Memory B cell (primary cell): ENCODE data around the gene SPEF2.

Source experiments
- ATAC-seq: fragments of 150-1000 bp; cut with Tn5 transposase; 2 replicates; pipeline ENCODE4 v1.10.0; 2021; ENCODE audit warnings: low read depth, mild to moderate bottlenecking, moderate library complexity
- DNase-seq, 2 donors: peaks; one replicate each; pipeline ENCODE4 v3.0.0; 2022; ENCODE audit warnings: low spot score in 2 of 2
- H3K27ac Mint-ChIP-seq: one replicate; pipeline ENCODE4 v1.8.0; 2022; ENCODE audit warnings: mild to moderate bottlenecking, moderate library complexity, mixed read lengths
- H3K27me3 Mint-ChIP-seq: one replicate; pipeline ENCODE4 v1.8.0; 2022; ENCODE audit warnings: mixed read lengths
- H3K36me3 Mint-ChIP-seq: one replicate; pipeline ENCODE4 v1.8.0; 2022; ENCODE audit warnings: mild to moderate bottlenecking, mixed read lengths
- H3K4me1 Mint-ChIP-seq: one replicate; pipeline ENCODE4 v1.8.0; 2022; ENCODE audit warnings: mixed read lengths
- H3K4me3 Mint-ChIP-seq: one replicate; pipeline ENCODE4 v1.8.0; 2022; ENCODE audit warnings: mild to moderate bottlenecking, moderate library complexity, mixed read lengths
- H3K9me3 Mint-ChIP-seq: one replicate; pipeline ENCODE4 v1.8.0; 2022; ENCODE audit warnings: mixed read lengths

SPEF2 gene

DNA sequence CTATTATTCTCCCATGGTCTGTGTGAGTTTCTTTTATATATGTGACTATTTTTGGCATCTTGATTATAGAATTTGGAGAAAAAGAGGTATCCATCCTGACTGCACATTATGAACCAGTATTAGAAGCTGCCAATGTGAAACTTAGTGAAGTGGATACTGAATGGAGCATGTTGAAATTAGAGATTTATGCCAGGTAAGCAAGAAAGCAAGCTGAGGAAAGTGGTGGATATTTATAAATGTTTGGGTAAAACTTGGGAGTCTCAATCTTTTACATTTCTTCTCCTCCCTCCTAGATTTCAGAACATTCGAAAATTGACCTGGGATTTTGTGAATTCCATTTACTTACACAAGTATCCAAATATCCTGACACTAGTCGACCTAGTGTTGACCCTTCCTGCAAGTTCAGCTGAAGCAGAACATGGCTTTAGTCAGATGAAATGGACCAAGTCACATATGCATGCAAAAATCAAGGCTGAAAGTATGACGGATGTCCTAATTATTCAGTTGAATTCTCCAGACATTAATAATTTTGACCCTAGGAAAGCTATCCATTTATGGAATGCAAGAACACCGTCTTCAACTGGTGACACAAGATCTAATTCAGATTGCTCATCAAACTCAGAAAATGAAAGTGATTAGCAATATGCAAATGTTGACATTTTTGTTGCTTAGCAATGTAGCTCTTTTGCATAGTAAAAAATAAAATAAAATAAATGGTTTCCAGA, 172.2 kb downstream of the SPEF2 start:
- ATAC-seq = no peak
- H3K27ac Mint-ChIP-seq = no peak overlapping the region
- H3K4me1 Mint-ChIP-seq = peaks cover 2% of the 10 kb centered on the region

DNA sequence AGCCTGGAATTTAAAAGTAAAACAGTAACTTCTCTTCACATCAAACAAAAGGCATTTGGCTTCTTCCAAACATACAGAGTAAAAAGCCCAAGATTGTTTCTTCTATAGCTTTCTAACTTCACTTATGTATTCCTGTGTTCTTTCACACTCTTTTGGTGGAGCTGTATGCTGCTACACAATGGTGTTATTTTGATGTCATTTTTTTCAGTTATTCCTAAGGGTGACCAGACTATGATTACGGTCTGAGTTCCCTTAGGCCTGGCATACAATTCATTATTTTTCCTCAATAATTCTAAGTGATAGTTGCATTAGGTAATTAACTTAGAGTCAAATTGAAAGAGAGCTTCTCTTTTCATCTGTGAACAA, 172.8 kb downstream of the SPEF2 start:
- peaks cover 2% of the 10 kb centered on the region for H3K27me3 Mint-ChIP-seq
- no peak overlapping the region for H3K4me3 Mint-ChIP-seq
- no peak overlapping the region for H3K27ac Mint-ChIP-seq
- ATAC-seq = no peak
- no peak for DNase-seq
- H3K36me3 Mint-ChIP-seq = no peaks in the 10 kb centered on the region
- H3K9me3 Mint-ChIP-seq = no peaks in the 10 kb centered on the region
- peaks cover 2% of the 10 kb centered on the region for H3K4me1 Mint-ChIP-seq

More for the DNA sequence above, 172.2 kb downstream of the SPEF2 start:
- peaks cover 2% of the 10 kb centered on the region for H3K27me3 Mint-ChIP-seq
- no peaks in the 10 kb centered on the region for H3K9me3 Mint-ChIP-seq
- no peaks in the 10 kb centered on the region for H3K36me3 Mint-ChIP-seq
- no peak for DNase-seq
- H3K4me3 Mint-ChIP-seq = no peak overlapping the region

DNA sequence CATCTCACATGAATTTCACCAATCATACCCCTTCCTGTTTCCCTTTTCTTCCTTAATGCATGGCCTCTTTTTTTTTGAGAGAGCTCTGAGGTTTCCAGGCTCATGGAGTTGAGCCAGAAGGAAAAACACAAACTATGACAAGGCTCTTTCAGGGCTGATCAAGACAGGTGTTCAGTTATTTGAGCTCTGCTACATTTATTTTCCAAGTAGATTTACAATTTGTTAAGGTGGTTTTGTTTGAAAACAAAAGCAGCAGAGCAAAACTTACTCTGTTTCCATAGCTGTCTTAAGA, 176.6 kb downstream of the SPEF2 start:
- Mint-ChIP-seq H3K4me1 (peaks cover 4% of the 10 kb centered on the region), H3K9me3 (no peaks in the 10 kb centered on the region)

DNA sequence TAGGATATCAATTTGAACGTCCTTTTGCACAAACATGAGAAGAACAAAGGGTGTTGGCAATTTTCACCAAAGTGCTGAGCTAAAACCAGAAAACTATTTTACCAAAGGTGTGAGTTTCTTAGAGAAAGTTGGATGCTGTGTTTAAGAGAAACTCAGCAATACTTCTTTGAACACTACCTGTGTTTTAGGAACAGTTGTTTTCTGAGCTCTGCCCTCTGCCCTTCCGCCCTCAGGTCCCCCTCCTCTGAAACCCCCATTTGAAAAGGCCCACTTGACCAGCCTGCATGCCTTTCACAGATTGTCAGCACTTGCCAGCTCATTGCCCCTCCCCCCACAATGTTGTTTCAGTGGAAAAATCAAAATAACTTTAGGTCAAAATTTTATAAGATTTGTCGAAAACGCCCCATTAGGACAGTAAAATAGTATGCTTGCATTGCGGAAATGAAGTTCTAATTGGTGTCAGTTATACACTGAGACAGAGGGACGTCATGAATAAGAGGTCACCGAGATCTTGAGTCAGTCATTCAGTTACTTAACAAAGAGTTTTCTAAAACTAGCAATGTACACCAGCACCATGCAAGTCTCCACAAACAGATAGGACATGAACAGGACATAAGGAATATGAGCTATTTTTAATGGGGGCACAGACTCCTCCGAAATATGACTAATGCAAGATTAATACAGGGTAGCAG, 177.2 kb downstream of the SPEF2 start:
- Mint-ChIP-seq H3K36me3 (no peaks in the 10 kb centered on the region), H3K4me1 (peaks cover 4% of the 10 kb centered on the region), H3K9me3 (no peaks in the 10 kb centered on the region), H3K4me3 (no peak overlapping the region), H3K27me3 (no peaks in the 10 kb centered on the region), H3K27ac (no peak overlapping the region)
- ATAC-seq (no peak), DNase-seq (no peak)

More for the DNA sequence above, 176.6 kb downstream of the SPEF2 start:
- no peaks in the 10 kb centered on the region for H3K27me3 Mint-ChIP-seq
- no peaks in the 10 kb centered on the region for H3K36me3 Mint-ChIP-seq
- DNase-seq (no peak), ATAC-seq (no peak)
- H3K27ac Mint-ChIP-seq = no peak overlapping the region
- no peak overlapping the region for H3K4me3 Mint-ChIP-seq

GRCh38 chr5:35799181-35799580, 181.5 kb downstream of the SPEF2 start:
- no peaks in the 10 kb centered on the region for H3K9me3 Mint-ChIP-seq
- H3K27me3 Mint-ChIP-seq = no peaks in the 10 kb centered on the region
- peaks cover 2% of the 10 kb centered on the region for H3K4me1 Mint-ChIP-seq
- no peaks in the 10 kb centered on the region for H3K36me3 Mint-ChIP-seq
- no peak overlapping the region for H3K4me3 Mint-ChIP-seq
- no peak overlapping the region for H3K27ac Mint-ChIP-seq
- DNase-seq = no peak
- ATAC-seq = no peak

DNA sequence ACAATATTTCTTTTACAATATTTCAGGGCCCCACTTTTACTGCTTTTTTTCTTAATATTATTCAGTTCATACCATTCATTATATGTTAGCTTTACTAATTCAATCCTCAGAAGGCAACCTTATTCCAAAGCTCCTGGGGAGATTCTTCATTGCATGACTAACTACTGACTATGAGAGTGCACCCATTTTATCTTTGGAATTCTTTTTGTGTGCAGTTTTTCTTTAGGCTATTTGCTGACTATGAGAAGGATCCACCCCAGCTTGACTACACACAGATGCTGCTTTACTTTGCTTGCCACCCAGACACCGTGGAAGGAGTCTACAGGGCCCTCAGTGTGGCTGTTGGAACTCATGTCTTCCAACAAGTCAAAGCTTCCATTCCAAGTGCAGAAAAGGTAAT, 182.1 kb downstream of the SPEF2 start:
- no peaks in the 10 kb centered on the region for H3K36me3 Mint-ChIP-seq
- no peaks in the 10 kb centered on the region for H3K9me3 Mint-ChIP-seq
- H3K4me1 Mint-ChIP-seq = peaks cover 2% of the 10 kb centered on the region
- no peak overlapping the region for H3K4me3 Mint-ChIP-seq
- DNase-seq (no peak), ATAC-seq (no peak)
- no peak overlapping the region for H3K27ac Mint-ChIP-seq
- no peaks in the 10 kb centered on the region for H3K27me3 Mint-ChIP-seq

GRCh38 chr5:35803191-35803651, 185.6 kb downstream of the SPEF2 start:
- DNase-seq = no peak
- no peaks in the 10 kb centered on the region for H3K27me3 Mint-ChIP-seq
- no peaks in the 10 kb centered on the region for H3K36me3 Mint-ChIP-seq
- H3K4me3 Mint-ChIP-seq = no peak overlapping the region
- no peak overlapping the region for H3K27ac Mint-ChIP-seq
- H3K4me1 Mint-ChIP-seq = no peaks in the 10 kb centered on the region
- no peaks in the 10 kb centered on the region for H3K9me3 Mint-ChIP-seq
- ATAC-seq = no peak

- no peak overlapping the region for H3K27ac Mint-ChIP-seq
These were observed 186.6 kb downstream of the SPEF2 start for GRCh38 chr5:35804201-35804653.

GRCh38 chr5:35804841-35805240, 187.2 kb downstream of the SPEF2 start:
- Mint-ChIP-seq H3K27ac (no peak overlapping the region), H3K27me3 (no peaks in the 10 kb centered on the region), H3K4me1 (no peaks in the 10 kb centered on the region), H3K36me3 (no peaks in the 10 kb centered on the region), H3K4me3 (no peak overlapping the region), H3K9me3 (peaks cover 2% of the 10 kb centered on the region)
- DNase-seq = no peak
- ATAC-seq = no peak

More at GRCh38 chr5:35804201-35804653, 186.6 kb downstream of the SPEF2 start:
- Mint-ChIP-seq H3K4me3 (no peak overlapping the region), H3K27me3 (no peaks in the 10 kb centered on the region), H3K4me1 (no peaks in the 10 kb centered on the region), H3K9me3 (peaks cover under 1% of the 10 kb centered on the region), H3K36me3 (no peaks in the 10 kb centered on the region)
- ATAC-seq (no peak), DNase-seq (no peak)

GRCh38 chr5:35810601-35811000, 192.9 kb downstream of the SPEF2 start:
- Mint-ChIP-seq H3K27me3 (no peaks in the 10 kb centered on the region), H3K27ac (no peak overlapping the region), H3K36me3 (no peaks in the 10 kb centered on the region), H3K4me1 (no peaks in the 10 kb centered on the region), H3K4me3 (no peak overlapping the region), H3K9me3 (peaks cover 2% of the 10 kb centered on the region)
- DNase-seq = no peak
- no peak for ATAC-seq

- DNase-seq (no peak), ATAC-seq (no peak)
- Mint-ChIP-seq H3K27ac (no peak overlapping the region), H3K36me3 (no peaks in the 10 kb centered on the region), H3K4me3 (no peak overlapping the region), H3K27me3 (no peaks in the 10 kb centered on the region), H3K4me1 (no peaks in the 10 kb centered on the region), H3K9me3 (peaks cover 2% of the 10 kb centered on the region)
These were observed 193.6 kb downstream of the SPEF2 start for GRCh38 chr5:35811108-35811741.

GRCh38 chr5:35813521-35813920, 195.9 kb downstream of the SPEF2 start:
- H3K4me3 Mint-ChIP-seq = no peak overlapping the region
- no peak overlapping the region for H3K27ac Mint-ChIP-seq
- H3K4me1 Mint-ChIP-seq = no peaks in the 10 kb centered on the region

GRCh38 chr5:35815089-35815936, 197.7 kb downstream of the SPEF2 start:
- no peaks in the 10 kb centered on the region for H3K4me1 Mint-ChIP-seq
- H3K4me3 Mint-ChIP-seq = no peak overlapping the region
- H3K36me3 Mint-ChIP-seq = no peaks in the 10 kb centered on the region
- no peak for ATAC-seq
- no peaks in the 10 kb centered on the region for H3K27me3 Mint-ChIP-seq
- no peaks in the 10 kb centered on the region for H3K9me3 Mint-ChIP-seq
- DNase-seq = no peak
- no peak overlapping the region for H3K27ac Mint-ChIP-seq

More at GRCh38 chr5:35813521-35813920, 195.9 kb downstream of the SPEF2 start:
- no peaks in the 10 kb centered on the region for H3K36me3 Mint-ChIP-seq
- ATAC-seq = no peak
- H3K9me3 Mint-ChIP-seq = peaks cover 2% of the 10 kb centered on the region
- no peak for DNase-seq
- H3K27me3 Mint-ChIP-seq = no peaks in the 10 kb centered on the region
